ENCODE results near the gene CMTM5.

DNA sequence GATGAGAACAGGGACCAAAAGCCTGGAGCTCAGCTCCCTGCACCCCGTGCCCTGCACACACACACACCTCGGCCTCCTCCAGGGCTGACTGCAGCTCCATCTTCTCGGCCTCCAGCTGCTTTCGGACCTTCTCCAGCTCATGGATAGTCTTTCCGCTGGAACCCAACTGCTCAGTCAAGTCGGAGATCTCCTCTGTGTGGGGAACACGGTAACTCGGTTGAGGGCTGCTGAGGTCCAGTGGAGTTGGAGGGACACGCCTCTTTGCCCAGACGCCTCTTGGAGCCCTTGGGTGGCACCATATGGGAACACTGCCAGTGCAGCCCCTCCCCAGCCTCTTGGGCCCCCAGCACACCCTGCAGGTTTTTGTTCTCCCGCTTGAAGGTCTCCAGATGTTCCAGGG is 40.0 kb downstream of the CMTM5 start:
- no peak for TF ChIP-seq POLR2AphosphoS5 (IDR thresholded peaks at IDR 0.05; ENCODE audit: low read depth, low read length)
- TF ChIP-seq, protein P1, sequence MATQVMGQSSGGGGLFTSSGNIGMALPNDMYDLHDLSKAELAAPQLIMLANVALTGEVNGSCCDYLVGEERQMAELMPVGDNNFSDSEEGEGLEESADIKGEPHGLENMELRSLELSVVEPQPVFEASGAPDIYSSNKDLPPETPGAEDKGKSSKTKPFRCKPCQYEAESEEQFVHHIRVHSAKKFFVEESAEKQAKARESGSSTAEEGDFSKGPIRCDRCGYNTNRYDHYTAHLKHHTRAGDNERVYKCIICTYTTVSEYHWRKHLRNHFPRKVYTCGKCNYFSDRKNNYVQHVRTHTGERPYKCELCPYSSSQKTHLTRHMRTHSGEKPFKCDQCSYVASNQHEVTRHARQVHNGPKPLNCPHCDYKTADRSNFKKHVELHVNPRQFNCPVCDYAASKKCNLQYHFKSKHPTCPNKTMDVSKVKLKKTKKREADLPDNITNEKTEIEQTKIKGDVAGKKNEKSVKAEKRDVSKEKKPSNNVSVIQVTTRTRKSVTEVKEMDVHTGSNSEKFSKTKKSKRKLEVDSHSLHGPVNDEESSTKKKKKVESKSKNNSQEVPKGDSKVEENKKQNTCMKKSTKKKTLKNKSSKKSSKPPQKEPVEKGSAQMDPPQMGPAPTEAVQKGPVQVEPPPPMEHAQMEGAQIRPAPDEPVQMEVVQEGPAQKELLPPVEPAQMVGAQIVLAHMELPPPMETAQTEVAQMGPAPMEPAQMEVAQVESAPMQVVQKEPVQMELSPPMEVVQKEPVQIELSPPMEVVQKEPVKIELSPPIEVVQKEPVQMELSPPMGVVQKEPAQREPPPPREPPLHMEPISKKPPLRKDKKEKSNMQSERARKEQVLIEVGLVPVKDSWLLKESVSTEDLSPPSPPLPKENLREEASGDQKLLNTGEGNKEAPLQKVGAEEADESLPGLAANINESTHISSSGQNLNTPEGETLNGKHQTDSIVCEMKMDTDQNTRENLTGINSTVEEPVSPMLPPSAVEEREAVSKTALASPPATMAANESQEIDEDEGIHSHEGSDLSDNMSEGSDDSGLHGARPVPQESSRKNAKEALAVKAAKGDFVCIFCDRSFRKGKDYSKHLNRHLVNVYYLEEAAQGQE (IDR thresholded peaks at IDR 0.05; ENCODE audit: insufficient read depth in 1 of 2, low read depth in 2 of 2, low read length in 2 of 2), result no peak

Data from PFSK-1 (cell line).